Pancreas (tissue), 10 donors: ENCODE results near the gene FSTL4. TPM values are rescaled to one million over a fixed set of nuclear protein-coding genes. Genes with fewer than 3 reads are reported as not detected.

Source experiments
- ATAC-seq, 4 donors: fragments of 200-7000 bp; cut with Tn5 transposase; one replicate each; pipeline versions ENCODE4 v1.8.0 to v1.9.1; 2020; ENCODE audit warnings: mild to moderate bottlenecking in 4 of 4, moderate library complexity in 4 of 4
- DNase-seq, 6 donors: peaks; one replicate each; pipeline ENCODE4 v3.0.0-alpha.2; 2020
- FAIRE-seq: peaks from 2 replicates; lab custom pipeline; 2012; peaks lifted over from hg19 to GRCh38; lab: Jason Lieb, UNC
- H3K27ac ChIP-seq, 4 donors: fragments of 200-600 bp; sonication (generic); 1 replicate in 3 of 4; 2 replicates in 1 of 4; pipeline versions ENCODE4 v1.5.0 to v1.8.0; 2020
- H3K27me3 ChIP-seq, 4 donors: fragments of 200-600 bp; one replicate each; pipeline ENCODE4 v1.8.0; 2021
- H3K36me3 ChIP-seq, 3 donors: fragments of 200-600 bp; sonication (generic) in 1 of 3; one replicate each; pipeline versions ENCODE4 v1.5.0 to v1.8.0; 2020 to 2021
- H3K4me1 ChIP-seq, 3 donors: fragments of 200-600 bp; one replicate each; pipeline ENCODE4 v1.8.0; 2021
- H3K4me3 ChIP-seq, 4 donors: fragments of 200-600 bp; sonication (generic) in 2 of 4; one replicate each; pipeline versions ENCODE4 v1.5.0 to v1.8.0; 2020 to 2021
- H3K9me3 ChIP-seq, 4 donors: fragments of 200-600 bp; one replicate each; pipeline ENCODE4 v1.8.0; 2021
- CTCF ChIP-seq, 4 donors: fragments of 200-600 bp; sonication (generic) in 3 of 4; IDR thresholded peaks; one replicate each; pipeline versions ENCODE4 v1.5.0 to v1.8.0; 2021; ENCODE audit warnings: antibody characterized with exemption in 4 of 4
- WGBS, 2 donors: extraction: QIAGEN DNeasy Blood & Tissue Kit; methylation state at CpG; one replicate each; pipeline ENCODE4 v1.1.7; 2013; 5-methylcytosine and 5-hydroxymethylcytosine counted together
- intact Hi-C, 3 donors: fragments of 100-400 bp; cut with DNase I; formaldehyde crosslinking; loops; one replicate each; pipeline versions ENCODE4 v1.11.1 to v1.14.2; 2022
- polyA plus RNA-seq, 2 donors: library from polyadenylated mRNA; stranded (reverse); fragments of 200-250 nt; gene quantifications; one replicate each; pipeline ENCODE4 v1.2.3, GENCODE V29; 2013
- total RNA-seq, 6 donors: library from RNA; stranded (reverse); fragmentation: NEBNext Ultra II Directional in 4 of 6; extraction: Animal tissue kit (Norgen Biotek cat#: 25700) in 4 of 6; gene quantifications; one replicate each; pipeline versions ENCODE4 v1.2.1 to v1.2.4, GENCODE V29; 2021 to 2023
- donor health status: healthy with polysubstance abuse.
- donor health status: DM: no; HTN: no; CAD: no; lungs with moderate emphysema.
- donor health status: DM: no; HTN: no; CAD: no.
- donor health status: control.
- donor health status: control.
- donor health status: Bipolar disorder and iron deficiency.
- donor health status: DM: yes; HTN: yes; CAD: no.
- donor health status: DM: no; HTN: no; CAD: no.
- donor health status: DM: no; HTN: no; CAD: no.
- donor health status: DM: yes; HTN: yes; CAD: no.

The FSTL4 gene
- total and polyA plus RNA-seq, 8 donors, result 0.68 to 2.4 (median 1.4) TPM

DNA sequence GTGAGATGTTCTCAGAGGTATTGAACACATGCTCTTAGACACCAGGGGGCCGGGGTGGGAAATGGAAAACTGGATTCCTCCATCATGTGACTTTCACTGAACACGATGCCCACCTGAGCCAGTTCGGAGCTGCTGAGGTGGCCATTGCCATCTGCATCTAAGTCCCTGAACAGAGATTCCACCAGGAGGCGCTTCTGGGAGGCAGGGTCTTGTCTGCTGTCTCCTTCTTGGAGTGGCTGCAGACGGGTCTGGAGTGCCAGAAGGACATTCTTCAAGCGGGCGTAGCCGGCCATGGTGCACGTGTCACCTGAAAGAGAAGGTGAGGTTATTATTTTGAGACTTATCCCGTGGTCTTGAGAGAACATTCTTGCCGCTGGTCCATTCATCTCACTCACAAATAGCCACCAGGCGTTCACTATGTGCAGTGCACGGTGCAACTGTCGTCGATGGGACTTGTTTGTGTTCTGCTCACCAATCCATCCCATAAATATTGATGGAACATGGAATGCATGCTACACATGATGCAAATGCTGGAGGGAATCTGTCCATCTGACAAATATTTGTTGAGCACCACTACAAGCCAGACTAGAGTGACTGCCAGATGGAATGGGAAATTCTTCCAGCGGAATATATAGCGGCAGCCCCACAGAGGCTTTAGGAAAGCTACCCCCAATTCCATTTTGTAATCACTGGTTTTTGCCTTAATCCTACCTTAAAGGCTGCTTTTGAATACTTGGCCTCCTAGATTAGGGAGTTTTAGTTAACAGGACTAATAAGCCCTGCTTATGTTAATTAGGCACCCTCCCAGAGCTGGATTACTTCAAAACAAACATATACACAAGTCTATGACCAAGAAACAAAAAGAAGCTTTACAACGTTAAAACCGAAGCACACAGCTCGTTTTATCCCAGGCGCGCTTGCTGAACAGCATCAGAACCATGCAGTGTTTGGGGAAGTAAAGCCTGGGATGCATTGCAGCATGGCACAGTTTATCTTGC, 295.7 kb downstream of the FSTL4 start:
- H3K9me3 ChIP-seq, result no peaks in the 10 kb centered on the region
- no peak for TF ChIP-seq CTCF (IDR thresholded peaks at IDR 0.05)
- no peak overlapping the region for H3K4me3 ChIP-seq
- no peaks in the 10 kb centered on the region for H3K36me3 ChIP-seq
- intact Hi-C loops, result no loop called here
- FAIRE-seq (no peak), DNase-seq (no peak), ATAC-seq (no peak)
- no peak overlapping the region for H3K27ac ChIP-seq
- 89 to 91% methylated on average over 22 of the region's 22 CpGs for WGBS, 2 donors
- H3K4me1 ChIP-seq, result peaks cover 0 to 3% (median 0%) of the 10 kb centered on the region in 3 donors
- H3K27me3 ChIP-seq, result no peaks in the 10 kb centered on the region

DNA sequence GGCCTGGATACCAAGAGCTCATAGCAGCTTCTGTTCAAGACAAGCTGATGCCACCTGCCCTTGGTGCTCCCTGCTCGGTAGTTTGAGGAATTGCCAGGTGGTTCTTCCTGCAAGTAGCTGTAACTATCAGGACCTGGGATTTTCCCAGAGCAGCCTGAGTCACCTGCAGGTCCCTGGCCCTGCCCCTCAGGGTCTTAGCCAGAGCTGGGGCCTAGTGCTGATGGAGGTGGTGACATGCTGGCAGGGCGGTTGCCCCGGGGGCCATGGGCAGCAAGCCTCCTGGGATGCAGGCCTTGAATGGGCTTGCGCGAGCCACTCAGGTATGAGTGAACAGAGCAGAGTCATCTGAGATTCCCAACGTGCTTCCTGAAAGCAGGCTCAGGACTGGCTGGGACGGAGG, 298.3 kb downstream of the FSTL4 start:
- Histone ChIP-seq H3K4me1 (no peaks in the 10 kb centered on the region), H3K27me3 (no peaks in the 10 kb centered on the region), H3K4me3 (no peak overlapping the region), H3K27ac (no peak overlapping the region), H3K9me3 (no peaks in the 10 kb centered on the region), H3K36me3 (no peaks in the 10 kb centered on the region)
- intact Hi-C loops, result no loop called here
- peak in 1 of 6 donors; percentile 25 for DNase-seq
- no peak for FAIRE-seq
- no peak for TF ChIP-seq CTCF (IDR thresholded peaks at IDR 0.05)
- 85 to 92% methylated on average over 7 of the region's 7 CpGs for WGBS, 2 donors
- peak in 2 of 4 donors; percentile 32 to 58 for ATAC-seq

- Histone ChIP-seq H3K4me3 (no peak overlapping the region), H3K27ac (no peak overlapping the region), H3K9me3 (no peaks in the 10 kb centered on the region), H3K27me3 (no peaks in the 10 kb centered on the region), H3K4me1 (no peaks in the 10 kb centered on the region), H3K36me3 (no peaks in the 10 kb centered on the region)
- FAIRE-seq (no peak), DNase-seq (no peak), ATAC-seq (no peak)
- 85 to 87% methylated on average over 4 of the region's 4 CpGs for WGBS, 2 donors
- intact Hi-C loops, result no loop called here
- TF ChIP-seq CTCF (IDR thresholded peaks at IDR 0.05), result no peak
Measured at GRCh38 chr5:133311176-133311575, 301.2 kb downstream of the FSTL4 start.

- Histone ChIP-seq H3K4me1 (no peaks in the 10 kb centered on the region), H3K27me3 (no peaks in the 10 kb centered on the region), H3K27ac (no peak overlapping the region), H3K36me3 (no peaks in the 10 kb centered on the region), H3K9me3 (no peaks in the 10 kb centered on the region), H3K4me3 (no peak overlapping the region)
- FAIRE-seq (no peak), ATAC-seq (no peak), DNase-seq (no peak)
- intact Hi-C loops, result no loop called here
- no peak for TF ChIP-seq CTCF (IDR thresholded peaks at IDR 0.05)
- WGBS, 2 donors, result 79 to 87% methylated on average over 7 of the region's 7 CpGs
Measured at GRCh38 chr5:133309984-133310621, 302.2 kb downstream of the FSTL4 start.
